OCI-LY7 (cell line): ENCODE measurements around the gene THAP11.

Experiments used
- EZH2phosphoT487 ChIP-seq: fragments of 200-600 bp; sonication (generic); IDR thresholded peaks from 2 replicates; pipeline ENCODE4 v1.6.1; 2018; ENCODE audit warnings: low read depth, borderline replicate concordance, mild to moderate bottlenecking, mixed run types, antibody characterized with exemption, low read length, moderate library complexity, mixed read lengths
- TF ChIP-seq, protein P1 (sequence below): fragments of 200-600 bp; sonication (generic); conservative IDR thresholded peaks from 2 replicates; pipeline ENCODE4 v1.5.1; 2014; ENCODE audit warnings: mild to moderate bottlenecking, antibody characterized with exemption, low read length, moderate library complexity, mixed read lengths

DNA sequence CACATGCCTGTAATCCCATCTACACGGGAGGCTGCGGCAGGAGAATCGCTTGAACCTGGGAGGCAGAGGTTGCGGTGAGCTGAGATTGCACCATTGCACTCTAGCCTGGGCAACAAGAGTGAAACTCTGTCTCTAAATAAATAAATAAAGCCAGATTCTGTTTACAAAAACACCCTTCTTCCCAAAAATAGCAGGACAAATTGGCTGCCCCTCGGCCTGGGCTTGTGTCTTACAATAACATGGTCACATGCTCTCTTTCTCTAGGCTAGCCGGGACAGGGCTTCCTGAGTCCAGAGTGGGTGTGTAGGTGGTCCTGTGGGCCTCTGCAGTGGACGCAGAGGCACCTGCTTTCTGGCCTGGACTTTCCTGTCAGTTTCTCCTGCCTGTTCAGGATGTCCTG lies 27.5 kb downstream of the THAP11 start:
- TF ChIP-seq, protein P1, sequence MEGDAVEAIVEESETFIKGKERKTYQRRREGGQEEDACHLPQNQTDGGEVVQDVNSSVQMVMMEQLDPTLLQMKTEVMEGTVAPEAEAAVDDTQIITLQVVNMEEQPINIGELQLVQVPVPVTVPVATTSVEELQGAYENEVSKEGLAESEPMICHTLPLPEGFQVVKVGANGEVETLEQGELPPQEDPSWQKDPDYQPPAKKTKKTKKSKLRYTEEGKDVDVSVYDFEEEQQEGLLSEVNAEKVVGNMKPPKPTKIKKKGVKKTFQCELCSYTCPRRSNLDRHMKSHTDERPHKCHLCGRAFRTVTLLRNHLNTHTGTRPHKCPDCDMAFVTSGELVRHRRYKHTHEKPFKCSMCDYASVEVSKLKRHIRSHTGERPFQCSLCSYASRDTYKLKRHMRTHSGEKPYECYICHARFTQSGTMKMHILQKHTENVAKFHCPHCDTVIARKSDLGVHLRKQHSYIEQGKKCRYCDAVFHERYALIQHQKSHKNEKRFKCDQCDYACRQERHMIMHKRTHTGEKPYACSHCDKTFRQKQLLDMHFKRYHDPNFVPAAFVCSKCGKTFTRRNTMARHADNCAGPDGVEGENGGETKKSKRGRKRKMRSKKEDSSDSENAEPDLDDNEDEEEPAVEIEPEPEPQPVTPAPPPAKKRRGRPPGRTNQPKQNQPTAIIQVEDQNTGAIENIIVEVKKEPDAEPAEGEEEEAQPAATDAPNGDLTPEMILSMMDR = no peak
- TF ChIP-seq EZH2phosphoT487 = no peak
